ENCODE data around the gene ZCCHC14. TPM values are rescaled to one million over a fixed set of nuclear protein-coding genes. Genes with fewer than 3 reads are reported as not detected.

The ZCCHC14 gene
- total RNA-seq, 2 donors from 2014 or later: 33.0 to 45.6 TPM

GRCh38 chr16:87409153-87409552, 83.7 kb downstream of the ZCCHC14 start:
- H3K27me3 ChIP-seq (replicated peaks; ENCODE audit: insufficient read depth): no peaks in the 10 kb centered on the region
- peaks cover 78% of the 10 kb centered on the region for H3K36me3 ChIP-seq
- no peaks in the 10 kb centered on the region for H3K4me1 ChIP-seq (ENCODE audit: control insufficient read depth in 1 of 2, low read depth in 2 of 2)
- H3K4me3 ChIP-seq: no peak overlapping the region
- H3K27ac ChIP-seq: no peak overlapping the region
- H3K9me3 ChIP-seq: no peaks in the 10 kb centered on the region
- DNase-seq (ENCODE audit: low spot score) (no peak), ATAC-seq (ENCODE audit: insufficient number of reproducible peaks, low FRiP score, low read depth) (no peak)
- TF ChIP-seq CTCF (IDR thresholded peaks at IDR 0.05): no peak

- H3K27me3 ChIP-seq (replicated peaks; ENCODE audit: insufficient read depth): no peaks in the 10 kb centered on the region
- no peaks in the 10 kb centered on the region for H3K9me3 ChIP-seq
- no peak overlapping the region for H3K4me3 ChIP-seq
- peaks cover 73% of the 10 kb centered on the region for H3K36me3 ChIP-seq
- H3K4me1 ChIP-seq (ENCODE audit: control insufficient read depth in 1 of 2, low read depth in 2 of 2): no peaks in the 10 kb centered on the region
- H3K27ac ChIP-seq: peak overlapping the region in 1 of 2 donors; percentile 0
- no peak for ATAC-seq (ENCODE audit: insufficient number of reproducible peaks, low FRiP score, low read depth)
- no peak for DNase-seq (ENCODE audit: low spot score)
- TF ChIP-seq CTCF (IDR thresholded peaks at IDR 0.05): no peak
These were observed 85.2 kb downstream of the ZCCHC14 start for GRCh38 chr16:87407511-87408112.

GRCh38 chr16:87406495-87407088, 86.2 kb downstream of the ZCCHC14 start:
- H3K36me3 ChIP-seq: peaks cover 63% of the 10 kb centered on the region

GRCh38 chr16:87404764-87405625, 87.8 kb downstream of the ZCCHC14 start:
- Histone ChIP-seq H3K4me1 (ENCODE audit: control insufficient read depth in 1 of 2, low read depth in 2 of 2) (no peaks in the 10 kb centered on the region), H3K27ac (no peak overlapping the region), H3K4me3 (no peak overlapping the region), H3K27me3 (replicated peaks; ENCODE audit: insufficient read depth) (no peaks in the 10 kb centered on the region), H3K36me3 (peaks cover 53% of the 10 kb centered on the region), H3K9me3 (no peaks in the 10 kb centered on the region)
- ATAC-seq (ENCODE audit: insufficient number of reproducible peaks, low FRiP score, low read depth) (no peak), DNase-seq (ENCODE audit: low spot score) (no peak)
- TF ChIP-seq CTCF (IDR thresholded peaks at IDR 0.05): no peak

More at GRCh38 chr16:87406495-87407088, 86.2 kb downstream of the ZCCHC14 start:
- no peak overlapping the region for H3K27ac ChIP-seq
- H3K27me3 ChIP-seq (replicated peaks; ENCODE audit: insufficient read depth): no peaks in the 10 kb centered on the region
- DNase-seq (ENCODE audit: low spot score) (no peak), ATAC-seq (ENCODE audit: insufficient number of reproducible peaks, low FRiP score, low read depth) (no peak)
- H3K4me3 ChIP-seq: no peak overlapping the region
- no peaks in the 10 kb centered on the region for H3K4me1 ChIP-seq (ENCODE audit: control insufficient read depth in 1 of 2, low read depth in 2 of 2)
- no peak for TF ChIP-seq CTCF (IDR thresholded peaks at IDR 0.05)
- no peaks in the 10 kb centered on the region for H3K9me3 ChIP-seq

GRCh38 chr16:87395181-87395842, 97.5 kb downstream of the ZCCHC14 start:
- H3K4me1 ChIP-seq (ENCODE audit: control insufficient read depth in 1 of 2, low read depth in 2 of 2): peaks cover 19 to 29% of the 10 kb centered on the region in 2 donors
- no peak overlapping the region for H3K4me3 ChIP-seq
- no peak for ATAC-seq (ENCODE audit: insufficient number of reproducible peaks, low FRiP score, low read depth)

More at GRCh38 chr16:87395181-87395842, 97.5 kb downstream of the ZCCHC14 start:
- H3K27ac ChIP-seq: no peak overlapping the region
- no peaks in the 10 kb centered on the region for H3K9me3 ChIP-seq
- DNase-seq (ENCODE audit: low spot score): no peak
- H3K27me3 ChIP-seq (replicated peaks; ENCODE audit: insufficient read depth): no peaks in the 10 kb centered on the region
- H3K36me3 ChIP-seq: peaks cover 11% of the 10 kb centered on the region
- TF ChIP-seq CTCF (IDR thresholded peaks at IDR 0.05): no peak
